IPS-20b (cell line): ENCODE data around the gene PPM1N.
"Not testable (repeated sequence)": the region's sequence is repeated elsewhere in the genome, so short reads cannot be mapped to it uniquely, and the experiment has no call there.

Source experiments
- H3K27ac ChIP-seq: one replicate; pipeline ENCODE4 v1.5.1; 2013; ENCODE audit warnings: low read length
- H3K27me3 ChIP-seq: 2 replicates; pipeline ENCODE4 v1.6.1; 2013; ENCODE audit warnings: mild to moderate bottlenecking, low read length, inconsistent platforms; ENCODE audit not compliant: insufficient read depth
- H3K36me3 ChIP-seq: 2 replicates; pipeline ENCODE4 v1.6.1; 2013; ENCODE audit warnings: low read depth, mild to moderate bottlenecking, inconsistent platforms, low read length, moderate library complexity; ENCODE audit not compliant: insufficient read depth
- H3K4me1 ChIP-seq: 2 replicates; pipeline ENCODE4 v1.6.1; 2013; ENCODE audit warnings: mild to moderate bottlenecking, control low read depth, inconsistent platforms, low read length, moderate library complexity; ENCODE audit not compliant: insufficient read depth
- H3K4me3 ChIP-seq: 2 replicates; pipeline ENCODE4 v1.5.1; 2013; ENCODE audit warnings: mild to moderate bottlenecking, low read length, inconsistent platforms
- H3K9ac ChIP-seq: 2 replicates; pipeline ENCODE4 v1.6.1; 2013; ENCODE audit warnings: low read depth, mild to moderate bottlenecking, inconsistent platforms, low read length, moderate library complexity
- H3K9me3 ChIP-seq: 2 replicates; pipeline ENCODE4 v1.6.1; 2013; ENCODE audit warnings: mild to moderate bottlenecking, low read depth, low read length, inconsistent platforms; ENCODE audit not compliant: insufficient read depth

Gene PPM1N

GRCh38 chr19:45506989-45507871 is 9.0 kb downstream of the PPM1N start, which contains the start of gene VASP:
Gene VASP, plus strand, starts transcription at chr19:45507479. Its CDS starts 293 bp downstream, at chr19:45507772.
- H3K36me3 ChIP-seq: peaks cover 6% of the 10 kb centered on the region; the same call in 1 of the 2 replicates
- H3K27me3 ChIP-seq: no peaks in the 10 kb centered on the region
- H3K9me3 ChIP-seq: no peaks in the 10 kb centered on the region
- H3K4me3 ChIP-seq: peak within 1 kb of the TSS; percentile 99
- peak within 1 kb of the TSS; percentile 98 for H3K27ac ChIP-seq
- peak within 1 kb of the TSS; percentile 96 for H3K9ac ChIP-seq
- H3K4me1 ChIP-seq: peaks cover 10% of the 10 kb centered on the region

DNA sequence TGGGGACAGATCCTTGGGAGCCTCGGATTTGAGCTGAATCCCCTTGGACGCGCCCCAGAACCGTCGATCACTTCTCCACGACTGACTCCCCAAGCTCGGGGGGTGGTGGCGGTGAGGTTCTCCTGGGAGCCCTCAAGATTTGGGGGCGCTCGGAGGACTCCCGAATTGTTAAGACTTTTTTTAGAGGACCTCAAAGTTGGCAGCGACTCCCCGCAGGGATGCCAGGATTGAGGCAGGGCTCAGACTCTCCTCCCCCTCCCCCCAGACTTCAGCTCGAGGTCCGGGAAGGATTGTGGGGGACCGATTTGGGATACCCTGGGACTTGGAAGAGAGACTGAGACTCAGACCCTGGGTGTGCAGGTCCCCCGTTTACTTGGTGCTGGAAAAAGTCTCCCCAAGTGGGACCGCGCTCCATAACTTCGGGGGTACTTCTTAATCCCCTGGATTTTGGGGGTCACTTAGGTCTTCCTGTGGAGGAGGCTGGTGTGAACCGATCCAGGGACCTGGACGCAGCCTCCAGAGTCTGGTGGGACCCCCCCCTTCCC is 9.7 kb downstream of the PPM1N start:
- Histone ChIP-seq H3K4me3 (peak overlapping the region; percentile 99), H3K27ac (peak overlapping the region; percentile 98), H3K27me3 (no peaks in the 10 kb centered on the region), H3K9ac (peak overlapping the region; percentile 96), H3K4me1 (peaks cover 10% of the 10 kb centered on the region), H3K36me3 (peaks cover 6% of the 10 kb centered on the region; the same call in 1 of the 2 replicates), H3K9me3 (no peaks in the 10 kb centered on the region)

DNA sequence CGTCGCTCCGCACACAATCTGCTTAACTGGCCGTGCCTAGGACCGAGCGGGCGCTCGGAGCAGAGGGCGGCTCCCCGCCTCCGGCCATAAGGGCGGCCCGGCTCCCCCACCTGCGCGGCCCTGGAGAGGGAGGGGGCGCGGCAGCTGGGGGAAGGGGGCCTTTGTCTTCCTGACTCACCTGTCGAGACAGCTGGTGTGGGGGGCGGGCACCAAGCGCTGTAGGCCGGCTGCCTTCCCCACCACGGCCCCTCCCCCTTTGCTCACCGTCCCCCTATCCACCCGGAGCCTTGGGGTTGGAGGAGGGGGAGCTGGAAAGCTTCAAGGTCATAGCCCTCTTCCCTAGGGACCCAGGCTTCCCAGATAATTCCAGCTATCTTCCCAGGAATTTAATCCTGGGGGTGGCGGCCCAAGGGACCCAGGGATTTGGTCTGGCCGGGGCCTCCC is 10.2 kb downstream of the PPM1N start:
- Histone ChIP-seq H3K36me3 (peaks cover 6% of the 10 kb centered on the region; the same call in 1 of the 2 replicates), H3K9me3 (no peaks in the 10 kb centered on the region), H3K27me3 (no peaks in the 10 kb centered on the region), H3K9ac (peak overlapping the region; percentile 96), H3K4me3 (peak overlapping the region; percentile 99), H3K27ac (peak overlapping the region; percentile 98), H3K4me1 (peaks cover 10% of the 10 kb centered on the region)

DNA sequence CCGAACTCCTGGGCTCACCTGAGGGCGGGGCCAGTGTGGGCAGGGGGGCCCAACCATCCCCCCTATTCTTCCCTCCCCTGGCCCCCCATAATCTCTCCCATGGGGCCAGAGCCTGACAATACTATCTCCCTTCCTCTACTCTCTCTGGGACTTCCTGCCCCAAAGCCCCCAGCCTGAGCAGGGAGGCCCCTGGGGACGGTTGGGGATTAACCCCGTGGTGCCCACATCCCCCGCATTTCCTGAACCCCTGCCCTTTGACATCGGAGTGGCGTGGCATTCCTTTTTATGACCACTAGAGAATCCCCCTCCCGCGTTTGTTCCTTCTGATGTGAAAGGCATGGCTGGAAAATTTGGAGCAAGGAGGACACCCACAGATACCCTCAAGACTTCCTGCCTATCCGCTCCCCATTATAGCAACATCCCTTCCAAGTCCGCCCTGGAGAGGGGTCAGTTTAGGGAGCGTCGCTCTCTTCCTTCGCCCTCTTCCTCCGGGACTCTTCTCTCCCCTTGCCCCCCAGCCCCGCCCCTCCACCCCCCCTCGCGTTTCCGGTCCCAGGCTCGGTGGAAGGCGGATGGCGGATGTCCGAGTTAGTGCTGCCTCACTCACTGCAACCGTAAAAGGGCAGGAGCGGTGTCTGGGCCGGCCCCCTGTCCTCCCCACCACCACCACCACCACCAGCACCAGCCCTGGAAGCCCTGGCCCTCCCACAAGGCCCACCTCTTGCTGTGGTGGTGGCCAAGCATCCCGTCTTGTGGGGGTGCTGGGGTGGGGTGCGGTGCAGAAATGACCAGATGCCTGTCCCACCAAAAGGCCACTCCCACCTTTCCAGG is 10.8 kb downstream of the PPM1N start:
- peak overlapping the region; percentile 96; the same call in 1 of the 2 replicates for H3K9ac ChIP-seq
- peaks cover 6% of the 10 kb centered on the region; the same call in 1 of the 2 replicates for H3K36me3 ChIP-seq
- no peaks in the 10 kb centered on the region for H3K9me3 ChIP-seq
- peak overlapping the region; percentile 99 for H3K4me3 ChIP-seq
- no peaks in the 10 kb centered on the region for H3K27me3 ChIP-seq
- H3K27ac ChIP-seq: peak overlapping the region; percentile 98
- H3K4me1 ChIP-seq: peaks cover 10% of the 10 kb centered on the region

- peak overlapping the region; percentile 99; the same call in 1 of the 2 replicates for H3K4me3 ChIP-seq
Observed at GRCh38 chr19:45509692-45510015, 11.4 kb downstream of the PPM1N start.

DNA sequence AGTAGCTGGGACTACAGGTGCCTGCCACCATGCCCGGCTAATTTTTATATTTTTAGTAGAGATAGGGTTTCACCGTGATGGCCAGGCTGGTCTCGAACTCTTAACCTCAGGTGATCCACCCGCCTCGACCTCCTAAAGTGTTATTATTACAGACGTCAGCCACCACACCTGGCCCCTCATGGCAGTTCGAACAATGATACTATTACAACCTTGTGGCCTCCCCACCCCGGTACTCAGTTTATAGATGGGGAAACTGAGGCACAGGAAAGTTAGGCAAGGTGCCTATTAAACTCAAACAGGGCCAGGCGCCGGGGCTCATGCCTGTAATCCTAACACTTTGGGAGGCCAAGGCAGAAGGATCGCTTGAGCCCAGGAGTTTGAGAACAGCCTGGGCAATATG is 12.1 kb downstream of the PPM1N start:
- H3K9me3 ChIP-seq, H3K36me3 ChIP-seq, H3K4me3 ChIP-seq, H3K9ac ChIP-seq, H3K4me1 ChIP-seq, H3K27me3 ChIP-seq, H3K27ac ChIP-seq: not testable (repeated sequence)

More at GRCh38 chr19:45509692-45510015, 11.4 kb downstream of the PPM1N start:
- Histone ChIP-seq H3K9ac (peak overlapping the region; percentile 66; the same call in 1 of the 2 replicates), H3K36me3 (peaks cover 6% of the 10 kb centered on the region; the same call in 1 of the 2 replicates), H3K4me1 (peaks cover 10% of the 10 kb centered on the region), H3K27me3 (no peaks in the 10 kb centered on the region), H3K9me3 (no peaks in the 10 kb centered on the region), H3K27ac (peak overlapping the region; percentile 98)

DNA sequence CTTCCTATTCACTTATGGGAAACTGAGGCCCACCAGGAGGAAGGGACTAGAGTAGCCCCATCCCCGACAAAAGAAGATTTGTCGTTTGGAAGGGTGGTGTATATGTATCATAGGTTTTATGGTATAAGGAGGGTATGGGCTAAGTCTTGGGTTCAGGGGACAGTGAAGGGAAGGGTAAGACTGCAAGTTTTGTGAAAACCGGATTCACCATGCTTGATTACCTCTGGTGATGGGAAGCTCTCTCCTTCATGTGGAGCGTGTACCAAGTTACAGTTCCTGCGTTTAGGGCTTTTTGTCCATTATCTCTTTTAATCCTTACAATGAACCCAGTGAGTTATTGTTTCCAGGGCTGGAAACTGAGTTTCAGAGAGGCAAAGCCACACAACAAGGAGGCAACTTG is 12.8 kb downstream of the PPM1N start:
- Histone ChIP-seq H3K9ac (no peak overlapping the region), H3K4me1 (peaks cover 8% of the 10 kb centered on the region), H3K9me3 (no peaks in the 10 kb centered on the region), H3K36me3 (peaks cover 13% of the 10 kb centered on the region), H3K27ac (no peak overlapping the region), H3K4me3 (no peak overlapping the region), H3K27me3 (no peaks in the 10 kb centered on the region)

DNA sequence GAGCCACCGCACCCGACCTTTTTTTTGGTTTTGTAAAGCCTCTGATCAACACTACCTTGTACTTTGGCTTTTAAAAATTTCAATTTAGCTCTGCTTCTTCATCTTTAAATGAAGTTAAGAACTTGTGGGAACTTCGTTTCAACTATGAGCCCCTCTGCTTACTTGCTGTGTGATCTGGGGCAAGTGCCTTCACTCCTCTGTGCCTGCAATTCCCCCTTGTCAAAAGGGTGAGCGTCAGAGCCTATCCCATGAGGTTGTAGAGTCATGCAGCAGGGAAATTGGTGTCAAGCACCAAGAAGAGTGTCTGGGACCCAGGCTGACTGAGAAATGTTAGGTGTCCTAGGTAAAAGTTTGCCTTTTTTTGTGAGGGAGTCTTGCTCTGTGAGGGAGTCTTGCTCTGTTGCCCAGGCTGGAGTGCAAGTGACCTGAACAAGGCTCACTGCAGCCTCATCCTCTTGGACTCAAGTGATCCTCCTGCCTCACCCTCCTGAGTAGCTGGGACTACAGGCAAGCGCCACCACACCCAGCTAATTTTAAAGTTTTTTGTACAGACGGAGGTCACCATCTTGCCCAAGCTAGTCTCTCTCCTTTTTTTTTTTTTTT is 14.7 kb downstream of the PPM1N start:
- Histone ChIP-seq H3K4me3 (no peak overlapping the region), H3K27ac (no peak overlapping the region), H3K27me3 (no peaks in the 10 kb centered on the region), H3K4me1 (peaks cover 7% of the 10 kb centered on the region), H3K9me3 (no peaks in the 10 kb centered on the region), H3K9ac (no peak overlapping the region), H3K36me3 (peaks cover 19% of the 10 kb centered on the region)

GRCh38 chr19:45514376-45515051 is 16.3 kb downstream of the PPM1N start:
- H3K27ac ChIP-seq: no peak overlapping the region
- H3K27me3 ChIP-seq: no peaks in the 10 kb centered on the region
- no peak overlapping the region for H3K4me3 ChIP-seq
- H3K4me1 ChIP-seq: peaks cover 6% of the 10 kb centered on the region
- H3K9ac ChIP-seq: no peak overlapping the region
- H3K9me3 ChIP-seq: no peaks in the 10 kb centered on the region
- peaks cover 33% of the 10 kb centered on the region for H3K36me3 ChIP-seq

GRCh38 chr19:45515081-45515624 is 16.9 kb downstream of the PPM1N start:
- H3K4me1 ChIP-seq: no peaks in the 10 kb centered on the region; the same call in 1 of the 2 replicates
- H3K9me3 ChIP-seq: no peaks in the 10 kb centered on the region
- H3K36me3 ChIP-seq: peaks cover 37% of the 10 kb centered on the region
- H3K4me3 ChIP-seq: no peak overlapping the region
- no peaks in the 10 kb centered on the region for H3K27me3 ChIP-seq
- no peak overlapping the region for H3K27ac ChIP-seq
- no peak overlapping the region for H3K9ac ChIP-seq
